Activated naive CD4-positive, alpha-beta T cell treated with anti-CD3 and anti-CD28 coated beads for 36 hours (primary cell): ENCODE results near the gene ROGDI. TPM values are rescaled to one million over a fixed set of nuclear protein-coding genes. Genes with fewer than 3 reads are reported as not detected.

Experiments used
- CTCF ChIA-PET: fragments of 350-600 bp; sonication (Branson Sonifier 250); formaldehyde crosslinking; loops from one replicate; lab custom pipeline; 2021; ENCODE audit warnings: antibody characterized with exemption; lab: Charles Lee
- DNase-seq: peaks from one replicate; pipeline ENCODE4 v3.0.0-alpha.2; 2020
- H3K27ac Mint-ChIP-seq: one replicate; pipeline ENCODE4 v1.8.0; 2021; ENCODE audit warnings: mild to moderate bottlenecking, mixed read lengths
- H3K27me3 Mint-ChIP-seq: one replicate; pipeline ENCODE4 v1.8.0; 2021; ENCODE audit warnings: low read depth, mixed read lengths
- H3K36me3 Mint-ChIP-seq: one replicate; pipeline ENCODE4 v1.8.0; 2021; ENCODE audit warnings: low read depth, mixed read lengths
- H3K4me1 Mint-ChIP-seq: one replicate; pipeline ENCODE4 v1.8.0; 2021; ENCODE audit warnings: low read depth, mixed read lengths
- H3K4me3 Mint-ChIP-seq: one replicate; pipeline ENCODE4 v1.8.0; 2021; ENCODE audit warnings: mild to moderate bottlenecking, moderate library complexity, mixed read lengths
- H3K9me3 Mint-ChIP-seq: one replicate; pipeline ENCODE4 v1.8.0; 2021; ENCODE audit warnings: mixed read lengths
- intact Hi-C: fragments of 100-400 bp; cut with micrococcal nuclease; formaldehyde crosslinking; loops from one replicate; pipeline ENCODE4 v1.15.1; 2023
- total RNA-seq, 2 experiments: library from RNA; stranded (reverse); gene quantifications; one replicate each; pipeline ENCODE4 v1.2.3, GENCODE V29; 2021

The ROGDI gene
- total RNA-seq, 2 experiments from 2014 or later = 2.0 to 4.0 TPM

DNA sequence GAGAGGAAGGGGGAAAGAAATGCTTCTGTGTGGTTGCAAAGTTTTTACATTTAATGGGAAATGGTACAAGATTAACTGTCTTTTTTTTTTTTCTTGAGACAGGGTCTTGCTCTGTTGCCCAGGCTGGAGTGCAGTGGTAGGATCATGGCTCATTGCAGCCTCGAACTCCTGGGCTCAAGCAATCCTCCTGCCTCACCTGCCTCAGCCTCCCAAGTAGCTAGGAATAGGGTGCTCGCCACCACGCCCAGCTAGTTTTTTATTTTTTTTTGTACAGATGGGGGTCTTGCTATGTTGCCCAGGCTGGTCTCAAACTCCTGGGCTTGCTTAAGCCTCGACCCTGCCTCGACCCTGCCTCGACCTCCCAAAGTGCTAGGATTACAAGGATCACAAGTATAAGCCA lies 3.8 kb upstream of the ROGDI start:
- DNase-seq = no peak
- Mint-ChIP-seq H3K27me3 (no peaks in the 10 kb centered on the region), H3K9me3 (no peaks in the 10 kb centered on the region), H3K4me1 (peaks cover 7% of the 10 kb centered on the region), H3K27ac (no peak overlapping the region), H3K4me3 (no peak overlapping the region), H3K36me3 (peaks cover 13% of the 10 kb centered on the region)
- intact Hi-C loops = no loop called here
- CTCF ChIA-PET = interaction anchor here (0.6 to 1.0 kb wide), 2 partner anchors 10 to 91 kb away, joined by 3 to 4 read pairs; no protein-coding TSS in a partner anchor

DNA sequence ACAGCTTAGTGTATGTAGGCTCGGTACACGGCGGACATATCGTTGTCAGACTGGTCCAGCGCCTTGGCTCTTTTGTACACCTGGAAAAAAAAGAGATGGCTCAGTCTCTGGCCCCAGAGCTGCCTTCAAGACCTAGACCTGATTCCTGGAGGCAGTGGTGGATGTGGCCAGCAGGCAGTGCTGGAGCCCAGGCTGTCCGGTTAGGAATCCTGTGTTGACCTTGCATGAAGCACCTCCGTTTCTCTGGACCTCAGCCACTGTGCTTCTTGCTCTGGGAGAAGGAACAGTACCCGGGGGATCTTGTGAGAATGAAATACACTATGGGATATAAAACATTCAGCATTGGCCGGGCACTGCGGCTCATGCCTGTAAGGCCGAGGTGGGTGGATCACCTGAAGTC lies 2.8 kb upstream of the ROGDI start:
- DNase-seq = no peak
- intact Hi-C loops = no loop called here
- Mint-ChIP-seq H3K27ac (no peak overlapping the region), H3K27me3 (no peaks in the 10 kb centered on the region), H3K36me3 (peaks cover 13% of the 10 kb centered on the region), H3K9me3 (no peaks in the 10 kb centered on the region), H3K4me1 (peaks cover 9% of the 10 kb centered on the region), H3K4me3 (no peak overlapping the region)
- CTCF ChIA-PET = interaction anchor here (1.0 kb wide), 1 partner anchor 11 kb away, joined by 4 read pairs; no protein-coding TSS in a partner anchor

DNA sequence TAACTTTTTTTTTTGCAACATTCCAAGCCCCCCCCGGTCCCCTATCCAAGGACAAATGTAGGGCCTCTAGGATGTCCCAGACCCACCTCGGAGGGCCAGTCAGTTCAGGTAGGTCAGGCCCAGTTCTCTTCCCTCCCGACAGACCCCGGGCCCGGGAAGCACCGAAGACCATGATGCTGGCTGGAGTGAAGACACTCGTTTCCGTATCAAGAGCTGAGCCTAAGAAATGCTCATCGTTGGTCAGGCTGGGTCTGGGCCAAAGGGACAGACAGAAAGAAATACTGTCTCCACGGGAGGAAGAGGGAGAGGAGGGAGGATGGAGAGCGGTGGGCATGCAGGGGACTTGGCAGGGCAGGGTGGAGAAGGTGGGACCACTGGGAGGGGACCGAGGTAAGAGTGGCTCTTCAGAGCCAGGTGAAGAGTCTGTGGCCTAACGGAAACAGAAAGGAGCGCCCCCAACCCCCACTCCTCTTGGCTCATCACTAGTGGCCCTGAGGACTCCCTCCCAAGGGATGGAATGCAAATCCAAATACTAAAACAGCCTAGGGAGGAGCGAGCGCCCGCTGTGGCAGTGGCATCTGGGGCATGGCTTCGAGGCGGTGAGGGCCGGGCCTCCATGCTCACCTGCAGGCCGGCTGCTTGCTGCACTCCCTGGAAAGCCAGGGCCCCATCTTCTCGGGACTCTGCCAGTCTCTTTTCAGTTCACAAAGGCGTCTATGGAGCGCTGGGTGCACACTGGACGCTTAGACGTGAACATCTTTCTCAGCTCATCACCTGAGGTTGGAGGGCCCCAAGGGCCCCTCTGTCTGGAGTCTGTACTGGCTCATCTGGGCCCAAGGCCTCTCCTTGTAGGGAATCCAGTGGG lies 1.7 kb upstream of the ROGDI start:
- H3K27me3 Mint-ChIP-seq = no peaks in the 10 kb centered on the region
- H3K4me3 Mint-ChIP-seq = peak overlapping the region; percentile 36
- peaks cover 9% of the 10 kb centered on the region for H3K4me1 Mint-ChIP-seq
- intact Hi-C loops = loop anchor here (2.0 kb wide), 1 partner anchor 187 kb away; no protein-coding TSS in a partner anchor
- CTCF ChIA-PET = interaction anchor here (1.2 kb wide), 1 partner anchor 11 kb away, joined by 3 read pairs; no protein-coding TSS in a partner anchor
- no peak overlapping the region for H3K27ac Mint-ChIP-seq
- no peaks in the 10 kb centered on the region for H3K9me3 Mint-ChIP-seq
- DNase-seq = no peak
- peaks cover 13% of the 10 kb centered on the region for H3K36me3 Mint-ChIP-seq

DNA sequence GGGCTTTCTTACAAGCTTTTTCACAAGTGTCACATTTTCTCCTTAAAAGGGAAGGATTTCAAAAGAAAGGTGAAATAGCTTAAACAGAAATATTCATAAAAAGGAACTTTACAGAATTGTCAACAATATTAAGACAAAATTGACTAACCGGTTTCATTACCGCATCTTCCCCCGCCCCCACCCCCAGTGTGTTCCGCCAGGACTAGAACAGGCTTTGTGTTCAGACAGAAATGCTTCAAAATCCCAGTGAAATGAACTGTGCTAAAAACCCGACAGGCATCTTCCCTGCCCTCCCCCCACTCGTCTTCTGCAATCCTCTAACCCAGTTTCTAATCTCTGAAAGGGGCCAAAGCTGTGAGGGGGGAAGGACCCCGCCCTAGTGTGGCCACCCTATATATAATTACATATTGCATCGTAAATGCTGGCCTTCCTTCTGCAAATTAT lies 990 bp upstream of the ROGDI start:
- no peaks in the 10 kb centered on the region for H3K27me3 Mint-ChIP-seq
- H3K4me1 Mint-ChIP-seq = peaks cover 9% of the 10 kb centered on the region
- H3K9me3 Mint-ChIP-seq = no peaks in the 10 kb centered on the region
- H3K36me3 Mint-ChIP-seq = peaks cover 9% of the 10 kb centered on the region
- intact Hi-C loops = loop anchor here (2.0 kb wide), 1 partner anchor 187 kb away; no protein-coding TSS in a partner anchor
- DNase-seq = no peak
- no peak overlapping the region for H3K27ac Mint-ChIP-seq
- peak overlapping the region; percentile 77 for H3K4me3 Mint-ChIP-seq
- CTCF ChIA-PET = interaction anchor here (0.6 to 1.2 kb wide), 2 partner anchors 12 to 366 kb away, joined by 3 to 5 read pairs; no protein-coding TSS in a partner anchor

DNA sequence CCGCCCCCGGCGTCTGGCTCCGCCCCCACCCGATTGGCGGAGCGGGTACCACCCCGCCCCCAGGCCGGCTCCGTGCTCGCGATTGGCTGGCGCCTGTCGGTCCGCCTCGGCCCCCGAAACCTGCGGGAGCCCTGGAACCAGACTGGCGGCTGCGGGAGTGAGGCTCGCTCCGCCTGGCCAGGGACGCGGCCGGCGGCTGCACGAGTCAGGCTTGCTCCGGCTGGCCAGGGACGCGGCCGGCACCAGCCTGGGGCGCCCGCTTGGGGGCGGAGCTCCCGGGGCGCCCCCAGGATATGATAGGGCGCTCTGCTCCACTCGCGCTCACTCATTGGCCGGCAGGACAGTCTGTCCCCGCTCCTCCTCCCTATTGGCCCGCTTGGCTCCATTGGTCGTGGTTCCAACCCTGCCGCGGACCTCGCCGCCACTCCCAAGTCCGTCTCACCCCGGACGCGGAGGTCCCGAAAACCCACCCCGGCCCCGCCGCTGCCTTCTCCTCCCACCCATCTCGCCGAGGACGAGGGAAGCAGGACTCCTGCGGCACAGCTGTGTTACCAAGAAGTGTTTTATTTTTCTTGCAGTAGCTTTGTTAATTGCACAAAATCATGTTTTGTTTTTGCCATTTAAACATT lies 340 bp upstream of the ROGDI start:
- Mint-ChIP-seq H3K4me1 (peaks cover 9% of the 10 kb centered on the region), H3K27me3 (no peaks in the 10 kb centered on the region), H3K27ac (no peak overlapping the region), H3K36me3 (peaks cover 9% of the 10 kb centered on the region), H3K9me3 (no peaks in the 10 kb centered on the region), H3K4me3 (peak overlapping the region; percentile 77)
- intact Hi-C loops = loop anchor here (1.0 to 2.0 kb wide), 6 partner anchors 34 to 264 kb away; partner anchors contain the start of genes ANKS3, CDIP1, DNAAF8 and GLYR1
- CTCF ChIA-PET = interaction anchor here (0.6 to 1.5 kb wide), 3 partner anchors 13 to 365 kb away, joined by 3 to 5 read pairs (median 3); no protein-coding TSS in a partner anchor
- DNase-seq = peak; percentile 87

DNA sequence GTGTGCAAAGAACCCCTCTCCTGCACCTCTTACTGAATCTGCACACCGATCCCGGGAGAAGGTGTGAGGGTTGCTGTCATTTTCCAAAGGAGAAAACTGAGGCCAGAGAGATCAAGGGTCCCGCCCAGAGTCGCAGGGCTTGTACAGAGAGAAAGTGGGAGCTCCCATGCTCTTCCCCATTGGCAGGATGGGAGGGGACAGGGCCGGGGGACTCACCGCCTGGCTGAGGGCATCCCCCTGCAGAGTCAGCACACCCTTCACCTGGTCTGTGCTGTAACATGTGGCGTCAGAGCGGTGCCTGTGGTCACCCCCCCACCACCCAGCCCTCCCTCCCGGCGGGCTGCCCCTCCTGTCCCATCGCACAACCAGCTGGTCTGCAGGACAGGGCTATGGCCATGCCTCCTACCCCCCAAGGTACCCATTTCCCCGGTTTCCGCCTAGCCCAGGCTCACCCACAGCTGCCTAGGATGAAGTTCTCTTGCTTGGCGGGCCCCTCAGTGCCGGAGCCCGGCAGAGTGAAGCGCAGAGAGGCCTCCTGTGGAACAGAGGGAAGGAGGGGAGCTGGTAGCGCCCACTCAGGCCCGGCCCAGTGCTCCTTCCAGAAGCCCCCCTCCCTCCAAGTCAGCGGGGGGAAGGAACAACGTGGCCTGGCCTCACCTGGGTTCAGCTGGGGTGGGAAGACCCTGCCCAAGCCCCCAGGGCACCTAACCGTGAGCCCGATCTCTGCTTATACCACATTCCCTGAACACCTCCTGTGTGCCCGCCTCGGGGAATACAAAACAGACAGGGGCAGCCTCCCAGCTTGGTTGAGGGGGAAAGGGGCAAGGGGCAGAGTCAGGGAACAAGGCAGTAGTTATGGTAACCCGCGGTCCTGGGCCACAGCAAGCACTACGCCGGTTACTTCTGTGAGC lies 1.1 kb downstream of the ROGDI start:
- no peaks in the 10 kb centered on the region for H3K27me3 Mint-ChIP-seq
- intact Hi-C loops = no loop called here
- no peaks in the 10 kb centered on the region for H3K9me3 Mint-ChIP-seq
- CTCF ChIA-PET = interaction anchor here (1.5 kb wide), 1 partner anchor 155 kb away, joined by 3 read pairs; no protein-coding TSS in a partner anchor
- H3K36me3 Mint-ChIP-seq = peaks cover 5% of the 10 kb centered on the region
- H3K4me3 Mint-ChIP-seq = peak overlapping the region; percentile 74
- peaks cover 9% of the 10 kb centered on the region for H3K4me1 Mint-ChIP-seq
- no peak for DNase-seq
- no peak overlapping the region for H3K27ac Mint-ChIP-seq

DNA sequence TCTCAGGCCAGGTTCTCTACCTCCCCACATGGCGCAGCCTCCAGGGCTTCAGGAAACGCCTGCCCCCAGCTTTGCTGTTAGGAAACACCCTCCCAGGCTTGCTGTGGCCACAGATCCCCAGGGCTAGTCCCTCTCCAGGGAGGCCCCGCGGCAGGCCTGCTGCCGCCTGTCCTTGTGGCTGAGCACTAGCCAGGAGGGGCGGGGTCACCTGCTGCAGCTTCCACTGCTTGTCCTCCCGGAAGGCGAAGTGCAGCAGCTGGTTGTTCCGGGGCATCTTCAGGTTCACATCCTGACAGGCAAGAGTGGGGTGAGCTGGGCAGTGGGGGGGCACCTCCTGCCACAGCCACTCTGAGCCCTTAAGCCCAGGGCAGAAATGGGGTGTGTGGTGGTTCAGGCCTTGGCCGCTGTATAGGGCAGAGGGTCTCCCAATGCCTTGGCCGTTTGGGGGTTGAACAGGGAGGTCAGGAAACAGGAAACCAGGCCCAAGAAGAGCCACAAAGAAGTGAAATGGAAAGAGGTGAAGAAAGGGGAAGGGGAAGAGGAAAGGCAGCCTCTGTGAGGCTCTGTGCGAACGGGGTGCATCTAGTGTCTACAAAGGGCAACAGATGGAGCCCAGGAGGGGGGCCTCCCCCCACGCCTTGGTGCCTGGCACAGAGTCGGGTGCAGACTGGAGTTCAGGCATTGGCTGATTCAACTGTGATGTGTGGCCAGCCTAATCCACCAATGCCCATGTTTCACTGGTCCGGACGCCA lies 2.0 kb downstream of the ROGDI start:
- Mint-ChIP-seq H3K27ac (no peak overlapping the region), H3K4me3 (peak overlapping the region; percentile 33), H3K27me3 (no peaks in the 10 kb centered on the region), H3K36me3 (peaks cover 4% of the 10 kb centered on the region), H3K4me1 (peaks cover 9% of the 10 kb centered on the region), H3K9me3 (no peaks in the 10 kb centered on the region)
- CTCF ChIA-PET = no interaction called here
- DNase-seq = no peak
- intact Hi-C loops = no loop called here

DNA sequence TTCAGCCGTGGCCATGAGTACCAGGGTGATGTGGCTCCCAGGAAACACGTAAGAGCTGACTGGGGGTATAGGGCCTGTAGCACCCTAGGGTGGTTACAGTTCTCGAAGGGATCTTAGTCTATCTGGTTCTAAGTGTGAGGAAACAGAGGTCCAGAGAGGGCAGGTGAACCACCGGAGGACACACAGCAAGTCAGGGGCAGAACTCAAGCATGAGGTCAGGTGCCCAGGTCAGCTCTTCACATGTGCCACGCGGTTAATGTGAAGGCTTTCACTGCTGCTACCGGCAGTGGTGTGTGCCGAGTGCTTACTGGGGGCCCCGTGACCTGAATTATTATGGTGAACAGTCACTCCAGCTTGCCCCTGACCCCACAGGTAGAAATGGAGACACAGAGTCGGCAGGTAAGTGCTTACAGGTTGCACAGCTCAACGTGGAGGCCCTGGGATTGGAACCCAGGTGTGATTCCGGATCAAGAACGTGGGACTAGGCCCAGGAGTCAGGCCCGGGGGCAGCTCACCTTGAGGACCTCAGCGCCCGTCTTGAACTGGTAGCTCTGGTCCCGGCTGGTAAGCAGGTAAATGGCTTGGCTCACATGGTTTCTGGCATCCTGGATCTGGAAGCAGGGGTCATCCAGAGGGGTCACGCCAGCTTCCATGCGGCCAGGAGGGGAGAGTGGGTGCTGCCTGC lies 3.1 kb downstream of the ROGDI start:
- DNase-seq = no peak
- H3K4me1 Mint-ChIP-seq = peaks cover 9% of the 10 kb centered on the region
- H3K36me3 Mint-ChIP-seq = no peaks in the 10 kb centered on the region
- no peak overlapping the region for H3K27ac Mint-ChIP-seq
- H3K4me3 Mint-ChIP-seq = no peak overlapping the region
- CTCF ChIA-PET = no interaction called here
- no peaks in the 10 kb centered on the region for H3K9me3 Mint-ChIP-seq
- H3K27me3 Mint-ChIP-seq = no peaks in the 10 kb centered on the region
- intact Hi-C loops = no loop called here

DNA sequence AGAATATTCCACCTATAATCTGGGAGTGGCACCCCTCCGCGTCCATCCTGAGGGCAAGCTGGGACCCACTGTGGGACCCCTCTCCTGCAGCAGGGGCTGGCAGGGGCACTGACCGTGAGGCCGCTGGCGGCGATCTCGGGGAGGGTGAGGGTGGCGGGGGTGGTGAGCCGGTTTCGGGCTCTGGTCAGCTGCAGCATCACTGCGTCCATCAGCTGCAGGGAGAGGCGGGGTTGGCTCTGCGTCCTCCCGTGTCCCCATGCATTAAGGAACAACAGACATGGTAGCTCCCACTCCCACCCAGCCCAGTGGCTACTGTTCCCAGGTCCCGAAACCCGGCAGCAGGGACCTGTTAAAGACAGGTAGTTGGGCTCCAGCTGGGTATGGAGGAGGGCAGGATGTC lies 4.0 kb downstream of the ROGDI start:
- no peak overlapping the region for H3K27ac Mint-ChIP-seq
- H3K4me3 Mint-ChIP-seq = no peak overlapping the region
- no peaks in the 10 kb centered on the region for H3K9me3 Mint-ChIP-seq
- CTCF ChIA-PET = interaction anchor here (0.7 kb wide), 1 partner anchor 21 kb away, joined by 3 read pairs; no protein-coding TSS in a partner anchor
- peaks cover 9% of the 10 kb centered on the region for H3K4me1 Mint-ChIP-seq
- H3K27me3 Mint-ChIP-seq = no peaks in the 10 kb centered on the region
- H3K36me3 Mint-ChIP-seq = no peaks in the 10 kb centered on the region
- DNase-seq = no peak
- intact Hi-C loops = no loop called here

DNA sequence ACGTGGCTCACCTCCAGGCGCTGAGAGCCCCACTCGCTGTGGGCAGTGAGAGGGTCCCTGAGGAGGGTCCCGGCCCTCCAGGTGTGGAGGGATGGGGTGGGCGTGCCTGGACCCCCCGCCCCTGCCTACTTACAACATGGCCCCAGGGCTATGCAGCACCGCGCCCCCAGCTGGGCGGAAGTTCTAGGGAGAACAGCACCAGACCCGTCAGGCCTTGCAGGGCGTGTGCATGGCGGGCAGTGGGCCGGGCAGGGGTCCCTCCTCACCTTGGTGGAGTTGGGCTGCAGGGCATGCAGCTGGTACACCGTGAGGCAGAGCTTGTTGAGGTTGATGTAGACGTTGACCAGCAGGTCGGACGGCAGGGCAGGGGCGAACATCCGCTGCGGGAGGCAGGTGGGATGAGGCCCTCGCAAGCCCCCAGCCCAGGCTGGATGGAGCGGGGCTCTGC lies 4.6 kb downstream of the ROGDI start:
- no peaks in the 10 kb centered on the region for H3K27me3 Mint-ChIP-seq
- H3K36me3 Mint-ChIP-seq = no peaks in the 10 kb centered on the region
- no peak overlapping the region for H3K4me3 Mint-ChIP-seq
- no peak for DNase-seq
- intact Hi-C loops = no loop called here
- CTCF ChIA-PET = no interaction called here
- H3K9me3 Mint-ChIP-seq = no peaks in the 10 kb centered on the region
- peaks cover 5% of the 10 kb centered on the region for H3K4me1 Mint-ChIP-seq
- H3K27ac Mint-ChIP-seq = no peak overlapping the region
